OCI-LY7 (cell line): ENCODE data around the gene SIRT3. TPM values are rescaled to one million over a fixed set of nuclear protein-coding genes. Genes with fewer than 3 reads are reported as not detected.

Experiments used
- BruUV-seq: library from RNA; stranded (reverse); fragments of 400-500 nt; replicated peaks from 2 replicates; lab custom pipeline; 2021; lab: Mats Ljungman, UMichigan
- CTCF ChIA-PET: fragments of 300-600 bp; sonication (Branson Sonifier 250); formaldehyde crosslinking; loops from one replicate; lab custom pipeline; 2022; ENCODE audit warnings: antibody characterized with exemption; ENCODE audit not compliant: unreplicated experiment; lab: Charles Lee
- POLR2A ChIA-PET: fragments of 300-600 bp; sonication (Branson Sonifier 250); formaldehyde crosslinking; loops from one replicate; lab custom pipeline; 2022; ENCODE audit warnings: antibody characterized with exemption; lab: Charles Lee
- DNase-seq: peaks from one replicate; pipeline ENCODE4 v3.0.0-alpha.2; 2015; ENCODE audit warnings: low spot score
- H2AFZ ChIP-seq: fragments of 200-600 bp; sonication (generic), shearing (Covaris generic); 2 replicates; pipeline ENCODE4 v1.6.1; 2014; ENCODE audit warnings: mild to moderate bottlenecking, antibody characterized with exemption, low read length, moderate library complexity
- H3K27ac ChIP-seq: fragments of 200-600 bp; sonication (generic); 2 replicates; pipeline ENCODE4 v1.5.1; 2014; ENCODE audit warnings: mixed run types, low read depth, mild to moderate bottlenecking, moderate library complexity, low read length, inconsistent platforms; ENCODE audit not compliant: poor library complexity, severe bottlenecking
- H3K36me3 ChIP-seq: fragments of 200-600 bp; sonication (generic); 2 replicates; pipeline ENCODE4 v1.6.1; 2014; ENCODE audit warnings: mild to moderate bottlenecking, antibody characterized with exemption, low read length, moderate library complexity, mixed read lengths; ENCODE audit not compliant: insufficient read depth
- H3K4me1 ChIP-seq: fragments of 200-600 bp; sonication (generic); 2 replicates; pipeline ENCODE4 v1.5.1; 2014; ENCODE audit warnings: mild to moderate bottlenecking, low read length; ENCODE audit not compliant: insufficient read depth, poor library complexity, severe bottlenecking
- H3K4me2 ChIP-seq: fragments of 200-600 bp; sonication (generic); 2 replicates; pipeline ENCODE4 v1.6.1; 2014; ENCODE audit warnings: mild to moderate bottlenecking, low read length
- H3K4me3 ChIP-seq: fragments of 200-600 bp; sonication (generic); 2 replicates; pipeline ENCODE4 v1.5.1; 2014; ENCODE audit warnings: mild to moderate bottlenecking, low read depth, low read length; ENCODE audit not compliant: poor library complexity, severe bottlenecking
- H3K79me2 ChIP-seq: fragments of 200-600 bp; sonication (generic); 2 replicates; pipeline ENCODE4 v1.6.1; 2016; ENCODE audit warnings: low read depth, mild to moderate bottlenecking, low read length, moderate library complexity, mixed read lengths; ENCODE audit not compliant: insufficient read depth
- H3K9me2 ChIP-seq: fragments of 200-600 bp; sonication (generic); 2 replicates; pipeline ENCODE4 v1.6.1; 2016; ENCODE audit warnings: mild to moderate bottlenecking, low read length, mixed read lengths; ENCODE audit not compliant: insufficient read depth
- H3K9me3 ChIP-seq: fragments of 200-600 bp; sonication (generic); 2 replicates; pipeline ENCODE4 v1.6.1; 2014; ENCODE audit warnings: mild to moderate bottlenecking, mixed run types, low read length, mixed read lengths
- H4K20me1 ChIP-seq: fragments of 200-600 bp; sonication (generic); 2 replicates; pipeline ENCODE4 v1.6.1; 2014; ENCODE audit warnings: mild to moderate bottlenecking, antibody characterized with exemption, low read length, moderate library complexity, mixed read lengths; ENCODE audit not compliant: insufficient read depth
- EZH2phosphoT487 ChIP-seq: fragments of 200-600 bp; sonication (generic); IDR thresholded peaks from 2 replicates; pipeline ENCODE4 v1.6.1; 2018; ENCODE audit warnings: low read depth, borderline replicate concordance, mild to moderate bottlenecking, mixed run types, antibody characterized with exemption, low read length, moderate library complexity, mixed read lengths
- intact Hi-C: fragments of 100-400 bp; cut with micrococcal nuclease; formaldehyde crosslinking; loops from one replicate; pipeline ENCODE4 v1.10.0; 2022; ENCODE audit not compliant: unreplicated experiment
- total RNA-seq, 2 experiments: library from RNA; depleted of rRNA in 1 of 2; stranded (reverse); fragments of >200 nt in 1 of 2; shearing (Covaris generic) in 1 of 2; gene quantifications; 2 replicates each; pipeline ENCODE4 v1.2.3, GENCODE V29; 2014 to 2022
- TF ChIP-seq, protein P1 (sequence below): fragments of 200-600 bp; sonication (generic); conservative IDR thresholded peaks from 2 replicates; pipeline ENCODE4 v1.5.1; 2014; ENCODE audit warnings: mild to moderate bottlenecking, antibody characterized with exemption, low read length, moderate library complexity, mixed read lengths

Gene SIRT3
- total RNA-seq, 2 experiments from 2014 or later, result 8.5 to 21.0 TPM

GRCh38 chr11:217704-218103 is 18.4 kb downstream of the SIRT3 start:
- no peaks in the 10 kb centered on the region for H3K9me2 ChIP-seq
- intact Hi-C loops, result no loop called here
- TF ChIP-seq, protein P1, sequence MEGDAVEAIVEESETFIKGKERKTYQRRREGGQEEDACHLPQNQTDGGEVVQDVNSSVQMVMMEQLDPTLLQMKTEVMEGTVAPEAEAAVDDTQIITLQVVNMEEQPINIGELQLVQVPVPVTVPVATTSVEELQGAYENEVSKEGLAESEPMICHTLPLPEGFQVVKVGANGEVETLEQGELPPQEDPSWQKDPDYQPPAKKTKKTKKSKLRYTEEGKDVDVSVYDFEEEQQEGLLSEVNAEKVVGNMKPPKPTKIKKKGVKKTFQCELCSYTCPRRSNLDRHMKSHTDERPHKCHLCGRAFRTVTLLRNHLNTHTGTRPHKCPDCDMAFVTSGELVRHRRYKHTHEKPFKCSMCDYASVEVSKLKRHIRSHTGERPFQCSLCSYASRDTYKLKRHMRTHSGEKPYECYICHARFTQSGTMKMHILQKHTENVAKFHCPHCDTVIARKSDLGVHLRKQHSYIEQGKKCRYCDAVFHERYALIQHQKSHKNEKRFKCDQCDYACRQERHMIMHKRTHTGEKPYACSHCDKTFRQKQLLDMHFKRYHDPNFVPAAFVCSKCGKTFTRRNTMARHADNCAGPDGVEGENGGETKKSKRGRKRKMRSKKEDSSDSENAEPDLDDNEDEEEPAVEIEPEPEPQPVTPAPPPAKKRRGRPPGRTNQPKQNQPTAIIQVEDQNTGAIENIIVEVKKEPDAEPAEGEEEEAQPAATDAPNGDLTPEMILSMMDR, result no peak
- TF ChIP-seq EZH2phosphoT487, result no peak
- no peak overlapping the region for H3K4me2 ChIP-seq
- no peaks in the 10 kb centered on the region for H3K79me2 ChIP-seq
- H3K36me3 ChIP-seq, result peaks cover 38% of the 10 kb centered on the region
- DNase-seq, result no peak
- H4K20me1 ChIP-seq, result no peaks in the 10 kb centered on the region
- ChIA-PET POLR2A (interaction anchor here (1.6 kb wide), 1 partner anchor 17 kb away, joined by 5 read pairs; no protein-coding TSS in a partner anchor), CTCF (no interaction called here)
- no TSS peak for BruUV-seq
- H2AFZ ChIP-seq, result no peak overlapping the region
- no peaks in the 10 kb centered on the region for H3K4me1 ChIP-seq
- H3K9me3 ChIP-seq, result no peaks in the 10 kb centered on the region
- no peak overlapping the region for H3K27ac ChIP-seq
- no peak overlapping the region for H3K4me3 ChIP-seq

GRCh38 chr11:216081-216974 is 19.8 kb downstream of the SIRT3 start:
- intact Hi-C loops, result no loop called here
- H2AFZ ChIP-seq, result no peak overlapping the region
- H3K36me3 ChIP-seq, result peaks cover 52% of the 10 kb centered on the region
- ChIA-PET POLR2A (interaction anchor here (1.3 to 1.6 kb wide), 2 partner anchors 9 to 19 kb away, joined by 5 to 6 read pairs; partner anchors contain the start of genes BET1L and RIC8A), CTCF (no interaction called here)
- no TSS peak for BruUV-seq
- H3K9me3 ChIP-seq, result no peaks in the 10 kb centered on the region
- no peak overlapping the region for H3K27ac ChIP-seq
- H3K4me2 ChIP-seq, result no peak overlapping the region
- H3K79me2 ChIP-seq, result no peaks in the 10 kb centered on the region
- no peak for DNase-seq
- no peak overlapping the region for H3K4me3 ChIP-seq
- TF ChIP-seq, protein P1, result no peak
- TF ChIP-seq EZH2phosphoT487, result no peak
- H4K20me1 ChIP-seq, result no peaks in the 10 kb centered on the region
- no peaks in the 10 kb centered on the region for H3K9me2 ChIP-seq
- H3K4me1 ChIP-seq, result no peaks in the 10 kb centered on the region

DNA sequence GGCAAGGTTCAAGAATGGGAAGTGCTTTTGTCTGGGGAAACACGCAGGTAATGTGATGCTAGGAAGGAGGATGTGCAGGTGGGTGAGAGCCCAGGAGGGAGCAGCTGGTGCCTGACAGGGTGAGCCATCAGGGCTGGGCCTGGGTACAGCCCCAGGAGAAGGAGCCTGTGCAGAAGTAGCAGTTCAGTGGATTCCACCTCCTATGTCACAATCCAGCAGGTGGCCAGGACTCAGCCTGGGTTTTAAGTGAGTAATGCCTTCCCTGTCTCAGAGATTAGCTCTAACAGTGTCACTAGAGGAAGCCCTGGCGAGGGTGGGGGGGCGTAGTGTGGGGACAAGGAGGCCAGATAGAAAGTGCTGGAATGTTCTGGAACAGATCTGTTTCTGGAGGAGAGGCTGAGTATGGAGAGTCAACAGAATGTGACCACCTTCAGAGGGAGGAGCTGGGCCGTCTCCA is 20.5 kb downstream of the SIRT3 start:
- no peak for DNase-seq
- ChIA-PET CTCF (no interaction called here), POLR2A (interaction anchor here (1.3 kb wide), 1 partner anchor 9 kb away, joined by 6 read pairs; the partner anchor contains the start of genes BET1L and RIC8A)
- no peaks in the 10 kb centered on the region for H3K9me3 ChIP-seq
- H3K9me2 ChIP-seq, result no peaks in the 10 kb centered on the region
- H3K36me3 ChIP-seq, result peaks cover 59% of the 10 kb centered on the region
- peaks cover 1% of the 10 kb centered on the region for H3K4me1 ChIP-seq
- no peak for TF ChIP-seq EZH2phosphoT487
- TF ChIP-seq, protein P1, result no peak
- no peak overlapping the region for H2AFZ ChIP-seq
- H4K20me1 ChIP-seq, result no peaks in the 10 kb centered on the region
- BruUV-seq, result no TSS peak
- no peak overlapping the region for H3K4me3 ChIP-seq
- no peak overlapping the region for H3K27ac ChIP-seq
- H3K79me2 ChIP-seq, result no peaks in the 10 kb centered on the region; the same call in 1 of the 2 replicates
- H3K4me2 ChIP-seq, result no peak overlapping the region
- intact Hi-C loops, result no loop called here
